ENCODE measurements around the gene LFNG.

The LFNG gene

DNA sequence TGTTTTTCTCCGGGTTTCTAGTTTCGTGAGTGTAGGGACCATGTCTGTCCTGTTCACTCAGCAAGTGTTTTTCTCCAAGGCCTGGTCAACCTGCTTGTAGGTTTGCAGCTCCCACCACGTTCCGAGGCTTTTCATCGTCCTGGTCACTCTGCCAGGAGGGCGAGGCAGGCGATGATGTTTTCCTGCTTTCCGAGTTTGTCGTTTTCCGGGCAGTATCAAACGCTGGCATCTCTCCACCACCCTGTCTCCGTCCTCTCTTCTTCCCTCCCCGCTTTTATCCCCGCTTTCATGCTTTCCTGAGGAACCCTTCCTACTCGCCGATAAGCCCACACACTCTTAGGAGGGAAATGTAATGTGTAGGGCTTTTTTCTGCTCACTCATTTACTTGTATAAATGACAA lies 50.4 kb downstream of the LFNG start:
- DNase-seq (ENCODE audit: low read depth, low spot score): no peak

DNA sequence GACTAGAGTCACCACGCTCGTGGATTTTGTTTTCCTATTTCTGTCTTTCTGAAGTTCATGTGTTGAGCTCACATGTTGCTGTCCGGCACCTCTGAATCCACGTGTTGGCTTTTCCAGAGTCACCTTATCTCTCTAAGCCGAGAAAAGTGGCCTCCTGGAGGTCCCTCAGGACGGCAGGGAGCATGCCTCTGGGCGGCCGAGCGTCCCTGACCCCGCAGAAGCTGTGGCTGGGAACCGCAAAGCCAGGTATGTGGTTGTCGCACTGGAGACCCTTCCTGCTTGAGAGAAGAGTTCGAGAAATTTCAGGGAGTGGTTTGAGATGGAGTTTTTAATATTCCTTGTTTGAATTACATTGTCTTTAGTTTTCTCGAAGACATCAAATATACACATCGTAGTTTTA lies 51.8 kb downstream of the LFNG start:
- DNase-seq (ENCODE audit: low read depth, low spot score): no peak

DNA sequence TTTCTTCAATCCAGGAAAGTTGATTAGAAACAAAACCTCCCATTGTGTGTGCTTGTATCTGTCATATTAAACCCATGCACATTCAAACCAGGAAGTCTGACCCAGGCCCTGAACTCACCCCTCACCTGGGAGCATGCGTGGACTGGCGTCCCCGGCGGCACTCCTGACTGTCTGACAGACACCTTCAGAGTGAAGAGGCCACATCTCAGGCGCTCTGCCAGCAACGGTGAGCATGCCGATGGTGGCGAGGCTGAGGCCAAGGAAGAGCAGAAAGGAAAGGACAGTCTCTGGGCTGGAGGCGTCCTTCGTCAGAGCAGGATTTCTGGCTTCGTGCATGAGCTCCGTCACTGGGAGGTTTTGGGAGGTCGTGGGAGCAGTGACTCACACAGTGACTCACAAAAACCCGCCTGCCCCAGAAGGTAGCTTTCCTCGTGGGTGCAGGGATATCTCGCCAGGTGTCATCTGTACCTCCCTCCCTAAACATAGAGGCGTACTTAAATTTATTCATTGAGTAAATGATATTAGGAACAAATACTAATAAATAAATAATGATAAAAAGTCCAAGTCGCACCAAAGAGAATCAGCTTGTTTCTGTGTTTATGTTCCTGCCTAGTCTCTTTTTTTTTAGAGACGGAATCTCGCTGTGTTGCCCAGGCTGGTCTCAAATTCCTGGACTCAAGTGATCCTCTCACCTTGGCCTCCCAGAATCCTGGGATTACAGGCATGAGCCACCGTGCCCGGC lies 52.7 kb downstream of the LFNG start:
- DNase-seq (ENCODE audit: low read depth, low spot score): no peak

DNA sequence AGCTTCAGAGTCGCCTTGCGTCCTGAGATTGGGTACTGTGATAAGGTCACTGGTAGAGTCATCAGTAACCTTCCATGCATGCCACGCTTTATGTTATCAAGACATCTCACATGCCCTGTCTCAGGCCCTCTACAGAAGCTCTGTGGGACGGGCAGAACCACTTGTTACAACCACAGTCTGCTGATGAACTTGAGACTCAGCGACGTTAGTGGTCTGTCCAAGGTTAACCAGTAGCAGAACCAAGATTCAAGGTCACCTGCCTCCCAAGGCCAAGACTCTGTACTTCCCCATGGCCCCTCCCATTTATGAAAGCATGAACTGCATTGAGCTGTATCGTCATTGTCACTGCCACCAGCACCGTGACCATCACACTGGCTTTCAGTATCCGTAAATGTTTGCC lies 54.2 kb downstream of the LFNG start:
- DNase-seq (ENCODE audit: low read depth, low spot score): no peak

DNA sequence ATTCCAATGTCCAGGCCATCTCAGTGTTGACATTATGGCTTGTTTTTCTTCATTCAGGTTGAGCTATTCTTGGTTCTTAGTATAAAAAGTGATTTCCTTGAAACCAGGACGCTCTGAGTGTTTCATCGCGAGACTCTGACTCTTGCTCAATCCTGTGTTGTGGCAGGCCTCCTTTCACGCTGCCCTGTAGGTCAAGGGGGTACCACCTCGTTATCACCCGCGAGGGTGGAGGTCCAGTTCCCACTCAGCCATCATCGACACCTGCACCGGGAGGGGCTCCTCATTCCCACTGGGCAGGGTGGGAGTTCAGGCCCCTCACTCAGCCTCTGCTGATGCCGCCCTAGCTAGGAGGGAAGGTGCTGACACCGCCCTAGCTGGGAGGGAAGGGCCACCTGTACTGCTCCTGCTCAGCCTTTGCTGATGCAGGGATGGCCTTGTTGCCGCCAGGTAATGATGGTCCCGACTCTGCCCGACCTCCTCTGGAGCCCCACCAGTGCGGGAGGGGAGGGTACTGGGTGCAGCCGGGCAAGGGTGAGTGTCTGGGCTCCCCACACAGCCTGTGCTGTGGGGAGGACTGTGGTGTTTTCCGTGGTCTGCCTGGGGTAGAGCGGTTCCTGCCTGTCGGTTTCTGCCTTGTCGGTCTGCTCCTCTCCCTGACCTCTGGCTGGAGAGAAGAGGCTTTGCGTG lies 55.6 kb downstream of the LFNG start:
- no peak for DNase-seq (ENCODE audit: low read depth, low spot score)

DNA sequence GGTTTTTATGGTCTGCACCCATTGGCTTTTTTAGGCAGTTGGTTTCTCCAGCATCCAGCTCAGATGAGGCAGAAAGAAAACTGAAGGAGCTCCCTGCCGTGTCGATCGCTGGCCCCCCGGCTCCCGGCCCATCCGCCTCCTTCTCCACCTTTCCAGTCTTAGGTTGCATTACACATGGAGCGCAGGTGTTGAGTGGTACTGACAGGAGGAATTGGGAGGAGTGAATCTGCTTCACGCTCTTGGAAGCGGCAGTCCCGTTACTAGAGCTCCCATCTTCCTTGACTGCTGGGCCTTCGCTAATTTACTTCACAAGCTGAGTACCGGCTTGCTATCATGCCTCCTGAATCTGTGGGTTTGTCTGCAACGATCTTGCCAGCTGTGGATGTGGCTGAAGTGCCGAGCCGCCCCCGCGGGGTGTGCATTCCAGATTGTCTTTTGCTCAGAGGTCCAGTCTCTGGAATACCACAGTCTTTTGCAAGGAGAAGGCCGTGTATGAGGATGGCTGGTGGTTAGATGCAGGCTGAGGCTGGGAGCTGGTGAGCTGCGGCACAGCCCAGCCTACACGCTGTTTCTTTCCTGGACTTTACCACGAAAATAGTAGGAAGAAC lies 56.3 kb downstream of the LFNG start:
- no peak for DNase-seq (ENCODE audit: low read depth, low spot score)

DNA sequence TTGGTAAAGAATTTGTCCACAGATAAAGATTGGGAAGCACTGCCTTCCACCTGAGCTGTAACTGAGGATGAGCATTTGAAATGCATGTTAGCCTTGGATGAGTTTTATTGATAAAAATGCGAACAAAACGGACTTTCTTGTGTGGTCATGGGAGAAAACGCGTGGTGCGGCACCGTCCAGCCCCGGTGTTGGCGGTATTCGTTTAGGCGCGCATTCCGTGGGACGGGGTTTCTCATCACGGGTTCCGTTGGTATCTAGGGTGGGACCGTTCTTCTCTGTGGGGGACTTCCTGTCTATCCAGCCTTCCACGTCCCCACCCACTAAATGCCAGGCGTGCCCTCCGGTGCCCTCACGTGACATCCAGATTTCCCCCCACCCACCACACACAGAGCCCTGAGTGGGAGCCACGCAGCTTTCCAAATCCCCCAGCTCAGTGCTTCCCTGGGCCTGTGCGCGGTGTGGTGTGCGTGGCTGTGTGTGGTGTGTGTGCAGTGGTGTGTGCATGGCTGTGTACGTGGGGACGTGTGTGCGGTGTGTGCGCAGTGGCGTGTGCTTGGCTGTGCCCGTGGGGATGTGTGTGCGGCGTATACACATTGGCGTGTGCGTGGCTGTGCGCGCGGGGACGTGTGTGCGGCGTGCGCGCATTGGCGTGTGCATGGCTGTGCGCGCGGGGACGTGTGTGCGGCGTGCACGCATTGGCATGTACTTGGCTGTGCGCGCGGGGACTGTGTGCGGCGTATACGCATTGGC lies 57.3 kb downstream of the LFNG start:
- no peak for DNase-seq (ENCODE audit: low read depth, low spot score)
